Endodermal cell (in vitro differentiated cells): Measurements from ENCODE around the gene SYT1. TPM values are rescaled to one million over a fixed set of nuclear protein-coding genes. Genes with fewer than 3 reads are reported as not detected.

Experiments
- DNase-seq: peaks from one replicate; pipeline ENCODE4 v3.0.0-alpha.2; 2017
- H3K27ac ChIP-seq: 2 replicates; pipeline ENCODE4 v1.5.1; 2013; ENCODE audit warnings: mild to moderate bottlenecking, low read depth, low read length, moderate library complexity
- H3K27me3 ChIP-seq: 2 replicates; pipeline ENCODE4 v1.6.1; 2013; ENCODE audit warnings: mild to moderate bottlenecking, low read length, moderate library complexity; ENCODE audit not compliant: insufficient read depth, control insufficient read depth, poor library complexity, severe bottlenecking
- H3K36me3 ChIP-seq: 2 replicates; pipeline ENCODE4 v1.7.0; 2013; ENCODE audit warnings: mild to moderate bottlenecking, low read length, moderate library complexity; ENCODE audit not compliant: control insufficient read depth, insufficient read depth
- H3K4me1 ChIP-seq: one replicate; pipeline ENCODE4 v1.7.0; 2013; ENCODE audit warnings: low read length; ENCODE audit not compliant: control insufficient read depth, insufficient read depth
- H3K4me3 ChIP-seq: 2 replicates; pipeline ENCODE4 v1.5.1; 2013; ENCODE audit warnings: mild to moderate bottlenecking, low read length, moderate library complexity
- H3K9ac ChIP-seq: 2 replicates; pipeline ENCODE4 v1.6.1; 2013; ENCODE audit warnings: mild to moderate bottlenecking, low read length, moderate library complexity; ENCODE audit not compliant: poor library complexity, severe bottlenecking; ENCODE audit errors: extremely low read depth
- H3K9me3 ChIP-seq: 2 replicates; pipeline ENCODE4 v1.6.1; 2013; ENCODE audit warnings: mild to moderate bottlenecking, low read length, moderate library complexity; ENCODE audit not compliant: control insufficient read depth
- H3K27ac Mint-ChIP-seq: 2 replicates; pipeline ENCODE4 v1.8.0; 2020; ENCODE audit warnings: mixed read lengths
- H3K27me3 Mint-ChIP-seq: 2 replicates; pipeline ENCODE4 v1.8.0; 2021; ENCODE audit warnings: mild to moderate bottlenecking, mixed read lengths; ENCODE audit not compliant: insufficient read depth
- H3K36me3 Mint-ChIP-seq: 2 replicates; pipeline ENCODE4 v1.8.0; 2020; ENCODE audit warnings: low read depth, mixed read lengths
- H3K4me1 Mint-ChIP-seq: 2 replicates; pipeline ENCODE4 v1.8.0; 2020; ENCODE audit warnings: mixed read lengths
- H3K4me3 Mint-ChIP-seq: 2 replicates; pipeline ENCODE4 v1.8.0; 2020; ENCODE audit warnings: mild to moderate bottlenecking, moderate library complexity, mixed read lengths
- H3K9me3 Mint-ChIP-seq: 2 replicates; pipeline ENCODE4 v1.8.0; 2020; ENCODE audit warnings: mild to moderate bottlenecking, mixed read lengths
- CTCF ChIP-seq: fragments of 200-600 bp; sonication (generic); conservative IDR thresholded peaks from 2 replicates; pipeline ENCODE4 v1.5.0; 2021; ENCODE audit warnings: antibody characterized with exemption, mild to moderate bottlenecking
- WGBS, 2 experiments: methylation state at CpG; one replicate each; pipeline versions ENCODE4 v1.1.5 to v1.1.7; 2013; ENCODE audit warnings: missing lambda C conversion rate in 2 of 2, mixed read lengths in 1 of 2; ENCODE audit not compliant: insufficient coverage in 1 of 2, insufficient read length in 1 of 2; 5-methylcytosine and 5-hydroxymethylcytosine counted together
- total RNA-seq, 2 donors: library from RNA; stranded (reverse); fragmentation: NEBNext Ultra II Directional in 1 of 2; extraction: Animal tissue kit (Norgen Biotek cat#: 25700) in 1 of 2; gene quantifications; 2 replicates in 1 of 2; 3 replicates in 1 of 2; pipeline ENCODE4 v1.2.1, GENCODE V29; 2021

Gene SYT1
- total RNA-seq, 2 donors from 2014 or later = 6.8 to 10.7 TPM

- H3K9ac ChIP-seq = no peak overlapping the region
- TF ChIP-seq CTCF = peak; percentile 81
- Mint-ChIP-seq H3K27ac (no peak overlapping the region), H3K4me3 (no peak overlapping the region), H3K9me3 (no peaks in the 10 kb centered on the region), H3K27me3 (no peaks in the 10 kb centered on the region), H3K36me3 (no peaks in the 10 kb centered on the region), H3K4me1 (peaks cover 39% of the 10 kb centered on the region)
- DNase-seq = peak; percentile 66
- H3K27ac ChIP-seq = no peak overlapping the region
- H3K27me3 ChIP-seq = no peaks in the 10 kb centered on the region
- no peaks in the 10 kb centered on the region for H3K9me3 ChIP-seq
- H3K4me1 ChIP-seq = peaks cover 10% of the 10 kb centered on the region
- H3K36me3 ChIP-seq = no peaks in the 10 kb centered on the region
- H3K4me3 ChIP-seq = no peak overlapping the region
Measured at GRCh38 chr12:79420146-79420618, 555.6 kb downstream of the SYT1 start.

GRCh38 chr12:79421236-79421740, 556.7 kb downstream of the SYT1 start:
- H3K4me3 ChIP-seq = no peak overlapping the region
- Mint-ChIP-seq H3K27me3 (no peaks in the 10 kb centered on the region), H3K36me3 (no peaks in the 10 kb centered on the region), H3K4me1 (peaks cover 31% of the 10 kb centered on the region), H3K9me3 (no peaks in the 10 kb centered on the region), H3K27ac (no peak overlapping the region), H3K4me3 (no peak overlapping the region)
- H3K36me3 ChIP-seq = no peaks in the 10 kb centered on the region
- no peaks in the 10 kb centered on the region for H3K9me3 ChIP-seq
- H3K4me1 ChIP-seq = peaks cover 10% of the 10 kb centered on the region
- no peaks in the 10 kb centered on the region for H3K27me3 ChIP-seq
- WGBS, 2 experiments = 93 to 100% methylated on average over 1 of the region's 1 CpG
- H3K9ac ChIP-seq = no peak overlapping the region
- DNase-seq = no peak
- H3K27ac ChIP-seq = no peak overlapping the region
- no peak for TF ChIP-seq CTCF

DNA sequence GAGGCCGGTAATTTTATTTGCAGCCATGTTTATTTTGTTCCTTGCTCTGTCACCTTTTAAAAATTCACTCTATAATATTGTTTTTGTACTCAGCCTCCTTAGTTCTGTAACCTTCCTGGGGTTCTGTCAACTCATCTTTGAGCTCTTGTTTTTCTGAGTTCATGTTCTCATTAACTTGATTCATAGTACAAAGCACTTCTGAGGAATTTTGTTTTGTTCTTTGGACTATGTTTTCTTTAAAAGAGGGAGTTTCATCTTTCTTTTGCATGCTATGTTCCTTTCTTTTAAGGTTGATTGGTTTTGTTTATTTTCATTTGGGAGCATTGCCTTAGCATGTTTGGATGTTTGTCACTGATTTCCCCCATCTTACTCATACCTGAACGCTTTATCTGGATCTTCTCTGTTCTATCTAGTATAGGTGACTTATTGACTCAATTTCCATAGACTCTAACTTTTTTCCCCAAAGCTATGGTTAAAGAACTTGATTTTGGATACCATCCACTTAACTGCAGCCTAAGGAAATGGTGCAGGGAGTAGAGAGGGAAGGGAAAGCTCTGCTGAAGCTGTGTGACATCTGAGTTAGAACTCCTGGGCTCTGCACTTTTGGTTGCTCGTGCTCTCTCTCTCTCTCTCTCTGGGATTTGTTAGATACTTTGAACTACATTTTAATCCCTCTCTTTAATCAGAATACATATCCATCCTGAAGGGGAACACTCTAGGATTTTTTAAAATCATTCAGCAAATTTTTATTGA, 557.7 kb downstream of the SYT1 start:
- no peaks in the 10 kb centered on the region for H3K9me3 Mint-ChIP-seq
- H3K27ac Mint-ChIP-seq = no peak overlapping the region
- Histone ChIP-seq H3K27me3 (no peaks in the 10 kb centered on the region), H3K9ac (no peak overlapping the region), H3K4me1 (peaks cover 10% of the 10 kb centered on the region), H3K9me3 (no peaks in the 10 kb centered on the region), H3K4me3 (no peak overlapping the region), H3K36me3 (no peaks in the 10 kb centered on the region), H3K27ac (no peak overlapping the region)
- H3K4me1 Mint-ChIP-seq = peaks cover 32% of the 10 kb centered on the region
- DNase-seq = no peak
- H3K4me3 Mint-ChIP-seq = no peak overlapping the region
- TF ChIP-seq CTCF = no peak
- no peaks in the 10 kb centered on the region for H3K36me3 Mint-ChIP-seq
- H3K27me3 Mint-ChIP-seq = no peaks in the 10 kb centered on the region
- 88 to 97% methylated on average over 1 to 3 of the region's 3 CpGs for WGBS, 2 experiments
